Muscle of arm (tissue), 12 donors: ENCODE data around the gene MMP10. TPM values are rescaled to one million over a fixed set of nuclear protein-coding genes. Genes with fewer than 3 reads are reported as not detected.

Source experiments
- DNase-seq: peaks from one replicate; pipeline ENCODE4 v3.0.0-alpha.2; 2013
- polyA plus RNA-seq, 12 donors: library from polyadenylated mRNA; unstranded; fragments of 120-200 nt; gene quantifications; one replicate each; pipeline ENCODE4 v1.2.1, GENCODE V29; 2013; ENCODE audit not compliant: insufficient read length in 12 of 12

MMP10 gene
- polyA plus RNA-seq, 12 donors: not detected

DNA sequence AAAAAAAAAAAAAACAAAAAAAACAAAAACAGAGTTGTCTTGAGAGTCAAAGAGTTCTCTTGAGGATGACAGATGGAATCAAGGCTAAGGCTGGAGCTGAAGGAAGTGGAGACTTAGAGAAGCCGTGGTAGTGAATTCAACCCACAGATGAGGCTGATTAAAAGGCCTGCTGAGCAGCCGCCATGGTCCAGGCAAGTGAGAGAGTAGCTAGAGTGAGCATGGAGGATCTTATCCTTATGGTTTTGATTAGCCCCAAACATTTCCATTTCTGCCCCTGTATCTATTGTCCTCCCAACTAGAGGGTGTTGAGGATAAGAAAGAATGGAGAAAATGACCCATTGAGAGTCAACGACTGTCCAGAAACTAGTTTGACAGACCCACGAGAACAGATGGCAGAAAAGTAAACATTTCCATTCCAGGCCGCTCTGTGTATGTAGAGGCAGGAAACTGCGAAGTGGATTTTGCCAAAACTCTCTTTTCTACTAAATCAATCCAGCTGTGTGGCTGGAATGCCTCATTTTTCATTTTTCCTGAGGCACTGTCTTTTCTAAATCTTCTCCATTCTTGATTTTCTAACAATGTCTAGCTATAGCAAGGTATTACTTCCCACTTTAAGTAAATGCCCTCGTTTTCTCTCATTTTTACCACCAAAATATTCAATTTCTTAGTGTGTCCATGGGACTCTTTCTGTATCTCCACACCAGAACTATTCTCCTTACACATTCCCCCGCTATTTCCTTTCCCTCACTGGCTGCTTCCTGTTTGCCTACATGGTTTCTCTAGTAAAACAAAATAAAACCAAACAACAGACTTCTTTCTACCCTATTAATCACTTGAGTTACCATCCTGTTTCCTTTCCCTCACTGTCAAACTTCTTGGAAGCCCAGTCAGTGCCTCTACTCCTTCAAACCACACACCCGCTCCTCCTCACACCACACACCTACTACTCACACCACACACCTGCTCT lies 50.3 kb downstream of the MMP10 start:
- peak; percentile 32 for DNase-seq

DNA sequence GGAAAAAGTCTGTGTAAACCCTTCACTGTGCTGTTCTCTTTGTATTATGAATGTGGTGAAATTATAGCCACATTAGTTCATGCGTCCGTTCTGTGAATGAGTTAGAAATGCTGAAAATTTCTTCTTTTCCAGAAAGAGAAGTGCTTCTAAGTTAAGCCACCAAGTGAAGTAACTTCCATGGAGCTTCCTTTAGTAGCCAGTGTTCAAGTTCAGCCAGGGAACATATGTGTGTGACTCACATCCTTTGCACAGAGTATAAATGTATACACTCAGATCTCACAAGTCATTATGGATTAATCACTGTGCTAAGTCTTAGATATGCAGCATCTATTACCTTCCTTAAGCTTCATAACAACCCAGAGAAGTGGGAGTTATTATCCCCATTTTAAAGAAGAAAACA lies 52.5 kb downstream of the MMP10 start:
- DNase-seq: no peak

DNA sequence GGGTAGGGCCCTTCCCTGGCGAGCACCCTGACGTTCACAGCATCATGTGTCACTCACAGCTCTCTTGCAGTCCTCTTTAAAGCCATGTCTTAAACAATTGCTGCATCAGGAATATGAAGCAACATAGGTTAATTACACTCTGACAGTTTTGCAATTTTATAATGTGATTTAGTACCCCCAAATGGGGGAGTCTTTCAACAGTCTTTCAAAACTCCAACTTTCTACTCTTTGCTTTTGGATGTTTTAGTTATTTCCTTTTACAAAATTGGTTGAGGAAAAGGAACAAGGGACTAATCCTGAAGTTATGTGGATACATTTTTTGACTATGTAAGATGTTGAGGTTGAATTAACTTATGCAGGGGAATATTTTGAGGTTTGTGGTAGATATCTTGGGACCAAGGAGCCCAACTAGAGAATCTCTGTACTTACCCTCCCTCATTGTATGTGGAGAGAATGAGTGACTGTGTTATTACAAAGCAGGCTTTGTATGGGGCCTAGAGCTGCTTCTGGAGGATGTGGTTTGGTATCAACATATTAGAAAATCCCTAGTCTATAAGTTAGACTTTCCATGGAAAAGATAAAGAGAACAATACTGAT lies 55.4 kb downstream of the MMP10 start, which contains the start of gene MMP8:
MMP8 (minus strand) TSS at position 51 of the 597 bp plus-strand sequence. CDS start 99 bp downstream, outside the sequence.
- no peak for DNase-seq

GRCh38 chr11:102722821-102723220 lies 57.6 kb downstream of the MMP10 start:
- no peak for DNase-seq

Other genes with a start within 250 kb of the MMP10 start
- gene MMP7, start 249.9 kb downstream of the MMP10 start, polyA plus RNA-seq: not detected
- gene MMP20, start 155.3 kb downstream of the MMP10 start, polyA plus RNA-seq: not detected
- 1 to 10 TPM in 2 of 12 donors, under 1 TPM in 4, not detected in 6; 0.08 to 2.5 (median 0.29) TPM for gene MMP27, start 74.9 kb downstream of the MMP10 start, polyA plus RNA-seq
- under 1 TPM in 6 of 12 donors, not detected in 6; 0.05 to 0.37 (median 0.16) TPM for gene MMP8, start 55.7 kb downstream of the MMP10 start, polyA plus RNA-seq
- gene MMP1, start 17.5 kb upstream of the MMP10 start, polyA plus RNA-seq: under 1 TPM in 9 of 12 donors, not detected in 3; 0.15 to 0.88 (median 0.46) TPM
- under 1 TPM in 1 of 12 donors, not detected in 11; 0.08 TPM for gene MMP3, start 63.0 kb upstream of the MMP10 start, polyA plus RNA-seq
- not detected for gene MMP12, start 94.4 kb upstream of the MMP10 start, polyA plus RNA-seq
- under 1 TPM in 2 of 12 donors, not detected in 10; 0.07 to 0.21 TPM for gene MMP13, start 175.1 kb upstream of the MMP10 start, polyA plus RNA-seq